GM19467 (cell line): ENCODE measurements around the gene C12orf43.

Source experiments
- ATAC-seq: cut with Tn5 transposase; IDR thresholded peaks from one replicate; pipeline ENCODE4 v1.9.1; 2021; ENCODE audit warnings: mild to moderate bottlenecking, moderate library complexity; ENCODE audit not compliant: unreplicated experiment

The C12orf43 gene

DNA sequence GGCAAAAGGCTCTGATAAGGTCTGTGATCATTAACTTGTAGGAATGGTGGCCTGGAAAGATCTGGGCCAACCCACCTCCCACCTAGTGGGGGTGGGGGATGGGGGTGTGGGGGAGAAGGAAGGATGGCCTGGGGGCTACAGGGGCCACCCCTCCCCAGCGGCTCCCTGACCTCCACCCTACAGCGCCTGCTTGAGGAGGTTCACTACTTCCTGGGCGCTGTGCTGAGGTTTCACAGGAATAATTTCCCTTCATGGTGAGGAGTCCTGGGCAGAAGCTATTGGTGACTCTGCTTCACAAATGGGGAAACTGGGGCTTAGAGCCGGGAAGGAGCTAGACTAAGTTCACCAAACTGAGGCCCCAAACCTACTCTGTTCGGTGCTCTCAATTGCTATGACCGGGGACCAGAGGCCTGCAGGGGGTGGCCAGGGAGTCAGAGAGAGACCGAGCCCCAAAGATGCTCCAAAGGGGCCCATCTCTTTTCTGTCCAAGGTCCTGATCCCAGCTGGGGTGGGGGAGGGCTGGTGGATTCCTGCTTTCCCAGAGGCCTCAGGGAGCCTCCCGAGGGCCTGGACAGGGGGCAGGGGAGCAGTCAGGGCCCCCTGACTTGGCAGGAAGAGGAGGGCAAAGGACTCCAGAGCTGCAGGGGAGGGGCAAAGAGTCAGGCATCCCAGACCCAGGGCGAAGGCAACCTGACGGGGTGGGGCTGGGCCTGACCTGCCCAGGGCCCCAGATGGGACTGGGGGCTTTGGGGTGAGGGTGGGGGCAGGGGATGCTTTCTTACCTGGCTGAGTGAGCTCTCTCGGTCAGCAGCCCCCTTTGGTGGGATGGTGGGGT lies 36.2 kb downstream of the C12orf43 start:
- no peak for ATAC-seq

DNA sequence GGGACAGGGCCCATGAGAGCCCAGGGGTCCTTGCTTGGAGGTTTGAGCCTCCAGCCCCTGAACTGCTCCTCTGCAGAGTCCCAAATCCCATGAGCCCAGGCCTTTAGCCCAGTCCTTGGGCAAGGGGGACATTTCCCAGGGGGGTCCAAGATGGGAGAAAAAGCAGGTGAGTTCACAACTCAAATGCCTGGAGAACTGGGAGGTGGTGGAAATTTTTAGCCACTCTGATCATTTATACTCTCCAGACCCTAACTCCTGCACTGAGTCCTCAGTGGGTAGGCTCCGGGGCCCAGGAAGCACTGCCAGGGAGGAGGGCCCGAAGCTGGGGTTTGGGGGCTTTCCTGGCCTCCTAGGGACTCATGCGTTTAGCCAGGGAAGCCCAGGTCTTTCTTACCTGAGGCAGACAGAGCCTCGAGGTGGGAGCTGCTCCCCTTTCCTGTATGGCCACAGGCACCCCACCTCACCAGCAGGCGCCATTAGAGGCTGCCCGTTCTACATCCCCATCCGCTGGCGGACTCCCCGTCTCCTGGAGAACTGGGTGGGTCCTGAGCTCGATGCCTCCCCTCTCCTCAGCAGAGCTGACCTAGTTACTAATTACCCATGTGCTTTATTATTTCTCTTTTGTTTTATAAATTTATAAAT lies 36.9 kb downstream of the C12orf43 start:
- no peak for ATAC-seq

DNA sequence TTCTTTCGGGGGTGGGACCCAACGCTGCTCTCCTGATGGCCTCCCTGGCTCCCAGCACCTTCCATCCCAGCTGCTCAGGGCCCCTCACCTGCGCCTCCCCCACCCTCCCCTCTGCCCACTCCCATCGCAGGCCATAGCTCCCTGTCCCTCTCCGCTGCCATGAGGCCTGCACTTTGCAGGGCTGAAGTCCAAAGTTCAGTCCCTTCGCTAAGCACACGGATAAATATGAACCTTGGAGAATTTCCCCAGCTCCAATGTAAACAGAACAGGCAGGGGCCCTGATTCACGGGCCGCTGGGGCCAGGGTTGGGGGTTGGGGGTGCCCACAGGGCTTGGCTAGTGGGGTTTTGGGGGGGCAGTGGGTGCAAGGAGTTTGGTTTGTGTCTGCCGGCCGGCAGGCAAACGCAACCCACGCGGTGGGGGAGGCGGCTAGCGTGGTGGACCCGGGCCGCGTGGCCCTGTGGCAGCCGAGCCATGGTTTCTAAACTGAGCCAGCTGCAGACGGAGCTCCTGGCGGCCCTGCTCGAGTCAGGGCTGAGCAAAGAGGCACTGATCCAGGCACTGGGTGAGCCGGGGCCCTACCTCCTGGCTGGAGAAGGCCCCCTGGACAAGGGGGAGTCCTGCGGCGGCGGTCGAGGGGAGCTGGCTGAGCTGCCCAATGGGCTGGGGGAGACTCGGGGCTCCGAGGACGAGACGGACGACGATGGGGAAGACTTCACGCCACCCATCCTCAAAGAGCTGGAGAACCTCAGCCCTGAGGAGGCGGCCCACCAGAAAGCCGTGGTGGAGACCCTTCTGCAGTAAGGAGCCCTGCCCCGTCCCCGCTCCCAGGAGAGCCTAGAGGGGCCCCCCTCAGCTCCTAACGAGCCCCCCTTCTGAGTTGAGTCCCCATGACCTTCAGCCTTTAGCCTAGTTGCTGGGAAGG lies 37.7 kb downstream of the C12orf43 start, which contains the start of gene HNF1A:
TSS of gene HNF1A (plus strand) at position 248 of the 924 bp plus-strand sequence. CDS start at position 474, 226 bp downstream.
- ATAC-seq: no peak

DNA sequence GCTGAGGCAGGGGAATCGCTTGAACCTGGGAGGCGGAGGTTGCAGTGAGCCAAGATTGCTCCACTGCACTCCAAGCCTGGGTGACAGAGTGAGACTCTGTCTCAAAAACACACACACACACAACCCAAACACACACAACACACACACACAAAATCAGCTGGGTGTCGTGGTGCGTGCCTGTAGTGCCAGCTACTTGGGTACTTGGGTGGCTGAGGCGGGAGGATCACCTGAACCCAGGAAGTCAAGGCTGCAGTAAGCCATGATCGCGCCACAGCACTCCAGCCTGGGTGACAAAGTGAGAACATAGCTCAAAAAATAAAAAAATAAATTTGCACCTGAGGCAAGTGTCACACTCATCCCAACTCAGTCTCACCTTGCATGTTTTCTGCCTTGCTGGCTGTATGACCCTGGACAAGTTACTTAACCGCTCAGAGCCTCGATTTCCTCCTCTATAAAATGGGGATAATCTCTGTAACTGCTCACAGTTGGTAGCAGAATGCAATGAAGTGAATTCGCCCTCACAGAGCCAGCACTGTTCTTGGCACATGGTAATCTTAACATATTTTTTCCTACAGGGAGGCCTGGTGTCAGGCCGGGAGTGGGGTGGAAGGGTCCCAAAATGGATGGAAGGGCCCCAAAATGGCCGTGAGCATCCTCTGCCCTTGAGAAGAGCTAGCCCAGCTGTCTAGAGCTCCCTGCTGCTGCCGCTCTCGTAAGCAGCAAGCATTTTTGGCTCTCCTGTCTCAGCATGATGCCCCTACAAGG lies 38.6 kb downstream of the C12orf43 start:
- no peak for ATAC-seq

DNA sequence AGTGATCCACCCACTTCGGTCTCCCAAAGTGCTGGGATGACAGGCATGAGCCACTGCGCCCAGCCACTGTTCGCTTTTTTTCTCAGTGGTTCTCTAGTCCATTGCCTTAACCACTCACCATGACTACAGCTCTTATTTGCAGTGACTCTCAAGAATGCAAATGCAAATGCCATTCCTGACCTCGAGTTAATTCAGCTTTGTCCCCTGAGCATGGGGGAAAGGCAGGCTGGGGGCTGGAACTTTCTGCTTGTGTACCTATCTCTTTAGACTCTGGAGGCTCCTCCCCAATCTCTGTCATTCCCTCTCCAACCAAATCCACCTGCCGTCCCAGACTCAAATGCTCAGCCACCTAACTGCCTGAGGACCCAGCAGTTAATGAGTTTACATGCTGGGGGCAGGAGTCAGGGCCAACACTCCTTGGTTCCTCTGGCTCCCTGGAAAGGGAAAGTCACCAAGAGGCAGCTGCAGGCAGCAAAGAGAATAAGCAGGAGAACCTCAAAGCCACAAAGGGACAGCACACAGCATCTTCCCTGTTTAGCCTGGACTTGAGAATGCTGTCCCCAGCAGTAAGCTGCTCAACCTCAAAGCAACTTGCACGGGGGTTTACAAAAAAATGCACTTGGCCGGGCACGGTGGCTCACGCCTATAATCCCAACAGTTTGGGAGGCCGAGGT lies 43.3 kb downstream of the C12orf43 start:
- no peak for ATAC-seq

DNA sequence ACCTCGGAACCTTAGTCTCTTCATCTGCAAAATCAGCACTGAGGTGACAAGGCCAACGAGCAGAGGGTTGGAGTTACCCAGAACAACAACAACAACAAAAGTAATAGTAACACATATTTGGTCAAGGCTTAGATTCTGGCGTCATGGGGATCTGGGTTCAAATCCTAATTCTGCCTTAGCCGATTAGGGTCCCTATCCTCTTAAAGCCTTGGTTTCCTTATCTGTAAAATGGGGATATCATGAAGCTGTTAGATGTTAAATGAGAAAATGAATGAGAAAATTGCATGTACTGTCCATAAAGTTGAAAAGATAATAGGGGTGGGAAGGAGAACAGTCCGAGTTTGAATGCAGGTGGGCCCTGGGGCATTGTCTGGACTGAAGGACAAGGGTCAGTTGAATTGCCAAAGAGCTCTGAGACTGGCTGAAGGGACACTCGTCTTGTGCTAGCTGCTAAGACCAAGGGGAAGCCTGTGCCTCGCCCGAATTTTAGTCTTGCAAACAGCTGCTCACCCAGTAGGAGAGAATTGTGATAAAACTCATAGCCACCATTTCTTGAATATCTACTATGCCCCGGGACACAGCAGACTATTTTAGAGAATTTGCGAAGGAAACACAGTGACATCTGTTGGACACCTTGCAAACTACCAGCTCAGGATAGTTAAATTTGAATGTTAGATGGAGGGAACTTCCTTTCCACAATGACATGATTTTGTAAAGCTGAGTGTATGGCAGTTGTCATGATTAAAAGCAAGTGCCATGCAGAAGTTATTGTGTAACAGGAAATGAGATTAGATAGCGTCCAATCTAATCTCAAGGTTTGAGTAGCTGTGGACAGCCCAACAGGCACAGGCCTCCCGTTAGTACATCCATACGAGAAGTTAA lies 44.7 kb downstream of the C12orf43 start:
- no peak for ATAC-seq

DNA sequence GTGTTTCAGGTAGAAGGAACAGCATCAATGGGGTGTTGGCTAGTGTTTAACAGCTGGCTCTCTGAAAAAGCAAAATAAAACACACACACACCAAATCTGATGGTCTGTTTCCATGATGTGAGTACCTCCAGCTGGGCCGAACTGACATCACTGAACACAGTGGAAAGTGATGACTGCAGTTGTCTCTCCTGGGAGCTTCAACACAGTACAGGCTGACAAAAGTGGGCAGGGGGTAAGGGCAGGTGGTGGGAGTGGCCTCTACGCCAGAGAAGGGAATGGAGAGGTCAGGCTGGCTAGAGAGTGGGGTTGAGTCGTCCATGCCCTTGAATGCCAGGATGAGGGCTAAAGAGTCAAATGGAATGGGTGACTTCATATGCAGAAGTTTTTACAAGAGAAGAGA lies 46.0 kb downstream of the C12orf43 start:
- no peak for ATAC-seq

DNA sequence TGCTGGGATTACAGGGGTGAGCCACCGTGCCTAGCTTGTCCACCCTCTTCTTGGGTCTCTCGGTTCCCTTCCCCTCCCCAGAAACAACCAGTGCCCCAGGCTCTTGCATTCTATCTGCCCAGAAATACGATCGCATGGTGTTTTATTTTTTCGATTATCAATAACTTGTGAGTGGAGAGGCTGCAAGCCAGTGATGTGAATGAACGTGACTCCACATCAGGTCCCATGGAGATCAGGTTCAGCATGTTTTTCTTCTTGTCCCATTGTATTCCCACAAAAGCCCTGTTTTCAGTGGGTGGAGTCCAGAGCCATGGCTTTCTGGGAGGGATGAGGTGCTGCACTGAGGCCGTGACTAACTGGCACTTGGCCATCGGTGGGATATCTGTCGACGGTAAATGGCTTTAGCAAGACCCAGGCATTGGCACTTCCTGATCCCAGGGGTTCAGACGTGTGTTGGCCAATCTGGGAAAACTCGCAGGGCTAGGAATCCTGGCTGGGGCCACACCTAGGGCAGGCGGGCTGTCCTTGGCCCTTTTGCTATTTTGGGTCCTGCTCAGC lies 50.7 kb downstream of the C12orf43 start:
- ATAC-seq: no peak

DNA sequence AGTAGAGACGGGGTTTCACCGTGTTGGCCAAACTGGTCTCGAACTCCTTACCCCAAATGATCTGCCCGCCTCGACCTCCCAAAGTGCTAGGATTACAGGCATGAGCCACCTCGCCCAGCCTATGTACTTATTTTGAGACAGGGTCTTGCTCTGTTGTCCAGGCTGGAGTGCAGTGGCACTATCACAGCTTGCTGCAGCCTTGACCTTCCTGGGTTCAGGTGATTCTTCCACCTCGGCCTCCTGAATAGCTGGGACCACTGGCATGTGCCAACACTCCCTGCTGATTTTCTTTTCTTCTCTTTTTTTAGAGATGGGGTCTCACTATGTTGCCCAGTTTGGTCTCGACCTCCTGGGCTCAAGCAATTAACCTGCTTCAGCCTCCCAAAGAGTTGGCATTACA lies 52.0 kb downstream of the C12orf43 start:
- ATAC-seq: no peak

DNA sequence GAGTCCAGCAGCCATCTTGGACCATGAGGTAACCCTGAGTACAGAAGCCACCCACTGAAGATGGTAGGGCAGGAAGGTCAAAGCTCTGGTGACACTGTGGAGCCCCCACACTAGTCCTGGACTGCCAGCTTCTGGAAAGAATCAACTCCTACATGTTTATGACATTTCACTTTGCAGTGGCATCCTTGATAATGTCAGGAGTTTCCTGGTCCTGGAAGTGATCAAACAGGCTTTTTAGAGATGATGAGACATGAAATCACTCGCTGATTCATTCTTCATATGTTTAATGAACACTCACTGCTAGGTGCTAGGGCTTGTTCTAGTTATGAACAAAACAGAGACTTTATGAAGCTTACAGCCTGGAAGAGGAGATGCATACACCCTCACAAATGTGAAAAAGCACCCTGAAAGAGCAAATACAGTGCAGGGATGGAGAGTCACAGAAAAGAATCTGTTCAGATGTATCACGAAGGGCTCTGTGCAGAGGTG lies 53.7 kb downstream of the C12orf43 start:
- no peak for ATAC-seq

DNA sequence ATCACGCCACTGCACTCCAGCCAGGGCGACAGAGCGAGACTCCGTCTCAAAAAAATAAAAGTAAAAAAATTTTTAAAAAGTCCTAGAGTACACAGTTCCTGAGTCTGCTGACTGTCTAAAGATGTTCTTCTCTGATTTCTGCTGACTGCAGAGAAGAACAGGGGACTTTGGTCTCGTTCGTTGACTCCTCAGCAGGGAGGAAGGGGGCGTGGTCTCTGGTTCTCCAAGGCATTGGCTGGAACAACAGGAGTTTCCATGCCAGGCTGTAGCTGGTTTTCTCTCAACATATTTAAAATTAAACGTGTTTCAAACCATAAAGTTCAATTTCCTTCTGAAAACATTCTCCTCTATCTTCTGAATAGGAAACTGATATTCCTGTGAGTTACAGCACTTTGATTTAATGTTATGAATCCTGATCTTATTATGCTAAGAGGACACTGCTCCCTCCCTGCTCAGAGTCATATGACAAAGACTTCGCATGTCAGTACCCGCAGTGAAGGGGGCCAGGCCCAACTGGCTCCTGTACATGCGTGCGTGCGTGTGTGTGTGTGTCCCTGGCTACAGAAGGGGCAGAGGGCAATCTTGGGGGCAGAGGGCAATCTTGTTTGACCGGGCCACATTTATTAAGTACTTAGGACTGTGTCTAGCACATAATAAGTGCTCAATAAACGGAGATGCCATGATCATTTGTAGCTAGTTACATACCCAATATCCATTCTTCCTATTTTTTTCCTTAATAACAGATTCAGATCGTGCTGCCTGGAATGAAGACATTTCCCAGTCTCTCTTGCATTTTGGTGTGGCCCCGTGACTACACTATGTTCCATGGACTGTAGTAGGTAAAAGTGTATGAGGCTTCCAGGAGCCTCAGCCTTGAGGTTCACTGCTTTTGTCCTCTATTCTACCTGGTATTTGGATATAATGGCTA lies 54.4 kb downstream of the C12orf43 start:
- no peak for ATAC-seq

DNA sequence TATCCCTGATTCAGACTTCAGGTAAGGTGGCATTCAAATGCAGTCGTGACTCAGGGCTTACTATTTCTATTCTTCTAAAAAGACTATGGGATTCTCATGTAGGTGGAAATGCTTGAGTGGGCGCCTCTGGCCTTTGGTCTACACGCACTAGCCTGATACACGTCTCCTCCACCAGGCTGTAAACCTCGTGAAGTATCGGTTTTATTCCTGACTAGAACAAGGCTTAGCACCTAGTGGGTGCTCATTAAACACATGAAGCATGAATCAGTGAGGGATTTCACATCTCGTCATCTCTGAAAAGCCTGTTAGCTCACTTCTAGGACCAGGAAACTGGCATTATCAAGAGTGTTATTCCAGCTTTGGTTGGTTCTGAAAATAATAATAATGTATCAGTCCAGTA lies 55.6 kb downstream of the C12orf43 start:
- no peak for ATAC-seq

DNA sequence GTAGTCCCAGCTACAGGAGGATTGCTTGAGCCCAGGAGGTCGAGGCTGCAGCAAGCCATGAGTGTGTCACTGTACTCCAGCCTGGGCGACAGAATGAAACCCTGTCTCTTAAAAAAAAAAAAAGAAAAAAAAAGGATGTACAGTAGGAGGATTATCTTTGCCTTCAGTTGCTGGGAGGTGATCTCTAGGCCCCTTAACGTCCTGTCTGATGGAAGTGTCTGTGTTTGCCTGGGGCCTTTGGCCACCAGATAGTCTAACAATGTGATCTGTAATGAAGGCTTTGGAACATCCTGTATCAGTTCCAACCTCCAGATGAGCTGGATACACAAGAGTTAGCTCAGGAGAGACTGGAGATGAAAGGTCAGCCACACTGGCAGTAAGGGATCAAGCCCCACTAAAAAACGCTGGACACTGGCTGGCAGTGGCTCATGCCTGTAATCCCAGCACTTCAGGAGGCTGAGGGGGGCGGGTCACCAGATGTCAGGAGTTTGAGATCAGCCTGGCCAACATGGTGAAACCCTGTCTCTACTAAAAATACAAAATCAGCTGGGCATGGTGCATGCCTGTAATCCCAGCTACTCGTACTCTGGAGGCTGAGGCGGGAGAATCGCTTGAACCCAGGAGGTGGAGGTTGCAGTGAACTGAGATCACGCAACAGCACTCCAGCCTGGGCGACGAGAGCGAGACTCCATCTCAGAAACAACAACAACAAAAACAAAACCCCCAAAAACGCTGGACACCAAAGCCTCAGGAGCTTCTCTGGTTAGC lies 57.0 kb downstream of the C12orf43 start:
- ATAC-seq: no peak

DNA sequence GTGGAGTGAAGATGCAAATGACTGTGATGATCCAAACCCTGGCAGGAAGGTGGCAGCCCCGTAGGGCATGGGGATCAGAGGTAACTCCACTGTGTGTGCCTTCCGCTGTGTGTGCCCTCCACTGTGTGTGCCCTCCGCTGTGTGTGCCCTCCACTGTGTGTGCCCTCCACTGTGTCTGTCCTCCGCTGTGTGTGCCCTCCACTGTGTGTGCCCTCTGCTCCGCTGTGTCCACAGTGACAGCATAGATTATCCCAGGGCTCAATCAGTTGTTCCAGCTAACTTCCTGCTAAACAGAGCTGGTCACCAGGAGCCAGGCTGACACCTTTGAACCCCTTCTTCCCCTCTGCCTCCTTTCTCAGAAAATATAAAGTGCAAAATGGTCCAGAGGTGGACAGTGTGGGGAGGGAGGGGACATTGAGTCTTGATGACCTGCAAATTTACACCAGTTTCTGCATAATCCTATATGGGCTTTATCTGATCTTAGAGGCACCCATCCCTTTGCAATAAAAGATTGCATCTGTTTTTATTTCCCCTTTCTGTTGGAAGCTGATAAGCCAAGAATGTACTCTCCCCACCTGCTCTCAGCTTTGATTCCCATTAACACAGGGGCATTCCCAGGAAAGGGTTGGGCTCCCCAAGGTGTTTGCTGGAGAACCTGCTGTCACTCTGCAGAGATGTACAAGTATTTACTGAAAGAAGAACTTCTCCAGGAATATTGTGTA lies 59.5 kb downstream of the C12orf43 start:
- ATAC-seq: no peak

DNA sequence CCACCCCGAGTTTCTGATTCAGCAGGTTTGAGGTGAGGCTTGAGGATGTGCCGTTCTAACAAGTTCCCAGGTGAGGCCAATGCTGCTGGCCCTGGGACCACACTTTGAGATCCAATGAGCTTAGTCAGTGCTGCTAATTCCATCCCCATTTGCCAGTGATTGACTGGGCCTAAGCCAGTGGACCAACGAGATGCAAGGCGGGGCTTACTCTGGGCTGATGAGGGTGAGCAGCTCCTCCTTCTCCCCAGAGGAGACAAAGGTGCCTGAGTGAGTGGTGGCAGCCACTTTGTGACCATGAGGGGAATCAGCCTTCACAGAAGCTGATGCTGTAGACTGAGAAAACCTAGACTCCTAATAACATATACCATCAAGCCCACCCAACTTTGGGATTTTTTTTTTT lies 61.1 kb downstream of the C12orf43 start:
- no peak for ATAC-seq

DNA sequence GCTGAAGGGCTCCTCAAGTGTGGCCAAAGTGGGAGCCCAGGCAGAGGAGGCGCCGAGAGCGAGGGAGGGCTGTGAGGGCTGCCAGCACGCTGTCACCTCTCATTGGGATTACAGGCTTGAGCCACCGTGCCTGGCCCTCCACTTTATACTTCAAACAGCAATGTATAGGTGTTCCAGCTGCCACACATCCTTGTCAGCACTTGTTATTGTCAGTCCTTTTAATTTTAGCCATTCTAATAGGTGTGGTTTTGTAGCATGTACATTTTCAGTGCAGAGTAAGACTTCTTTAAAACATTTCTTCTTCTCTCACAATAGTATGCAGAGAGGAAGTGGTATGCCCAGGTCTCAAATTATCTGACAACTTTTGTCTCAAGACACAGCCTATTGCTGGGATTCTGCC lies 65.5 kb downstream of the C12orf43 start:
- ATAC-seq: no peak
